ENCODE data around the gene SPOCK3.
"Not testable (repeated sequence)": the region's sequence is repeated elsewhere in the genome, so short reads cannot be mapped to it uniquely, and the experiment has no call there.

The SPOCK3 gene

GRCh38 chr4:166924424-166924823 lies 309.9 kb downstream of the SPOCK3 start:
- DNase-seq = no peak

- no peak for DNase-seq
Measured at GRCh38 chr4:166913926-166914325, 320.4 kb downstream of the SPOCK3 start.

GRCh38 chr4:166903408-166903807 lies 330.9 kb downstream of the SPOCK3 start:
- DNase-seq = no peak

GRCh38 chr4:166902941-166903340 lies 331.4 kb downstream of the SPOCK3 start:
- no peak for DNase-seq

DNA sequence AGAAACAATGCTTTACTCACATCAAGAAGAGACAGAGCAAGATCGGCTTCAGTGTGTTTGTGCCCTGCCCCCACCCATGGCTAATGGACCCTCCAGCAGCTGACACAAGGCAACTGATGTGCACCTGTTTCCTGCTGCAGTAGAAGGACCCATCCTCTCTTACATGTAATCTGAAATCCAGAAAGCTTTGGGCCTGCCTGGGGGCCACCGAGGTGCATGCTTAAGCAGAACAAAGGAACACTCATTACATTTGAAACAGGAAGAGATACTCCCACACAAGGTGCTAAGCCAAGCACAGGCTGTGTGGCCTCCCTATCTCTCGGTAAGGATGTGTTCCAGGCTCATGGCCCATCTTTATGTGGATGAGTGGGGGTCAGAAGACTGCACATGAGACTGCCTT lies 338.0 kb downstream of the SPOCK3 start:
- DNase-seq = no peak

DNA sequence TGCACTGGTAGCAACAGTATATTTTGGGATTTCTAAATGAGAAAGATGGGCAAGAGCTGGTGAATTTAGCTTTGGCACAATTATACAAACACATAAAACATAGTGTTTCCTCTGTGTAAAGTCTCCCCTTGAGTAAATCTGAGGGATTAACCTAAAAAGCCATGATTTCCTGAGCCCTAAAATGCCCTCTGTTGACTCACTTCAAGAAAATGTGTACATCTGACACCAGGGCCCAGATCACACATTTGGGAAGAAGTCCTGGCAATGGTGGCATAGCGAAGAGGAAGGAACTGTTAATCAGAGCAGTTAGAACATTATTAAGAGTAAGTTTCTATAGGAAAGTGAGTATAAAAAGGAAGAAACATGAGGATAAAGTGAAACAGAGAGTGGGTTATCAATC lies 338.5 kb downstream of the SPOCK3 start:
- DNase-seq = no peak

- DNase-seq = no peak
Measured at GRCh38 chr4:166887457-166887856, 346.8 kb downstream of the SPOCK3 start.

GRCh38 chr4:166886718-166887117 lies 347.6 kb downstream of the SPOCK3 start:
- DNase-seq = no peak

- DNase-seq = no peak
Measured at GRCh38 chr4:166882221-166882620, 352.1 kb downstream of the SPOCK3 start.

DNA sequence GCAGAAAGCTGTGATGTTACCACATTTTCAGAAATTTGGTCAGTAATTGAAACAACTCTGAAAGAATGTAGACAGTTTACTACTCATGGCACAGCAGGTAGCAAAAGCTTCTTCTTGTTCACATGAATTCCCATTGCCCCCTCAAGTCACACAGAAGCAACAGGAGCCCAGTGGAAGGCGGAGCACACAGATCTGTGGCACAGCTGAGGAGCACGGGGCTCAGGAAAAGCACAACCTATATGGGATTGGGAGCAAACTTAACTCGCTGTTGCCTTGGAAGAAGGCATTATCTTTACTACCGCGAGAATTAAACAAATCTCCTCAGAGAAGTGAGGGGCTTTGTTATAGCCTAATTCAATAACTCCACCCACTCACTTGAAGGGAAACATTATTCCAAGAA lies 358.5 kb downstream of the SPOCK3 start:
- DNase-seq = no peak

- DNase-seq = no peak
Measured at GRCh38 chr4:166862032-166862431, 372.3 kb downstream of the SPOCK3 start.

- DNase-seq = not testable (repeated sequence)
Measured at GRCh38 chr4:166850398-166850797, 383.9 kb downstream of the SPOCK3 start.

- no peak for DNase-seq
Measured at GRCh38 chr4:166846939-166847338, 387.4 kb downstream of the SPOCK3 start.

DNA sequence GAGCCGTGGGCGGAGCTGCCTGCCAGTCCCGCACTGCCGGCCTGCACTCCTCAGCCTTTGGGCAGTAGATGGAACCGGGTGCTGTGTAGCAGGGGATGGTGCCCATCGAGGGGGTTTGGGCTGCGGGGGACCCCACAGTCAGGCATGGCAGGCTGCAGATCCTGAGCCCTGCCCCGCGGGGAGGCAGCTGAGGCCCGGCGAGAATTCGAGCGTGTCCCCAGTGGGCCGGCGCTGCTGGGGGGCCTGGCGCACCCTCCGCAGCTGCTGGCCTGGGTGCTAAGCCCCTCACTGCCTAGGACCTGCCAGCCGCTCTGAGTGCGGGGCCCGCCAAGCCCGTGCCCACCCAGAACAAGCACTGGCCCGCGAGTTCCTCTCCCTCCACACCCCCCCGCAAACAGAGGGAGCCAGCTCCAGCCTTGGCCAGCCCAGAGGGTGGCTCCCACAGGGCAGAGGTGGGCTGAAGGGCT lies 391.5 kb downstream of the SPOCK3 start:
- DNase-seq = no peak

DNA sequence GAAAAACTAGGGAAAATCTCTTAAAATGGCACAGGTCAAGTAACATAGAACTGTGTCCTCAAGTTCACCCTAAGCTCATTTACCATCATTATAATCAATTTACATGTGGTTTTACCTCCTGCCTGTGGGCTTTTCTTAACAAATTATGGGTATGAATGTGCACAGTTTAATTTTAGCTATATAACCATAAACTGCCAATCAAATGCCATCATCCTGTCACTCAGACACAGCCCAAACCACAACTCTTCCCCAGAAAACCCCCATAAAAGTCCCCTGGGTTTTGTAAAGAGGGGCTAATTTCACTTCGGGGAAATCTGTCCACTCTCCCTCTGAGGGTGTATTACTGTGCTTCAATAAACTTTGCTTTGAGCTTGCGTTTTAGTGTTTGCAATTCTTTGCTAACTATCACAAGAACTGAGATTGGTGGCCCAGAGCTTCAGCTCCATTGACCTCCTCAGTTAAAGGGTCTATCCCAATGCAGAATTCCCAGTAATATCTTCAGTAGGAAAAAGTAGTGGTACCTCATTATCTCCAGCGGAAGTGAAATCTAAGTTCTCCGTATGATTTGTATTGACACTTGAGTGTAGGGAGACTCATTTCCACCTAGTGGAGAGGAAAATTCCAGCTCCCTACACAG lies 394.6 kb downstream of the SPOCK3 start:
- no peak for DNase-seq

DNA sequence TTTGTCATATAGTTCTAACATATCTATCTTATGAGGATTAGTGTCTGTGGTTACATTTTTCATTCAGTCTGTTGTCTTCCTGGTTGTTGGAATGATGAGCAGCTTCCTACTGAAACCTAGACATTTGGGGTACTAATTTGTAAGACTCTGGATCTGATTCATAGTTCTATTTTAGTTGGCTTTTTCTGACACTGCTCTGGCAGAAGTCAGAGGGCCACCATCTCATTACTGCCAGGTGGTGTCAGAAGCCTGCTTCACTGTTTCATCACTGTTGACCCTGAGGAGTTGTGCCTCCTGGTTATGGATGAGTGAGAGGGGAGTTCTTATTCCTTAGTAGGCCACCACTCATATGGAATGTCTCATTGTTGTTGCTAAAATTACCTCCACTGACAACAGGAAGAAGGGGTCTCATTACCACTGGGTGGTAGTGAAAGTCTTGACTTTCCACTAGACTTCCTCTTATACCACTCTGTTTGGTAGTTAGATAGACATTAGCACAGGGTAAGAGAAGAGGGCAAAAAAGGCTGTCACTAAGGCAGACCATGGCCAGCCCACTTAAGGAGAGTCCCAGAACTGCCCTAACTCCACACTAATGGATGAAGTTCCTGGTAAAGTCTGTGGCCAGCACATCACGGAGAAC lies 395.2 kb downstream of the SPOCK3 start:
- no peak for DNase-seq

- DNase-seq = no peak
Measured at GRCh38 chr4:166836865-166837264, 397.4 kb downstream of the SPOCK3 start.

- DNase-seq = no peak
Measured at GRCh38 chr4:166827629-166828028, 406.7 kb downstream of the SPOCK3 start.

DNA sequence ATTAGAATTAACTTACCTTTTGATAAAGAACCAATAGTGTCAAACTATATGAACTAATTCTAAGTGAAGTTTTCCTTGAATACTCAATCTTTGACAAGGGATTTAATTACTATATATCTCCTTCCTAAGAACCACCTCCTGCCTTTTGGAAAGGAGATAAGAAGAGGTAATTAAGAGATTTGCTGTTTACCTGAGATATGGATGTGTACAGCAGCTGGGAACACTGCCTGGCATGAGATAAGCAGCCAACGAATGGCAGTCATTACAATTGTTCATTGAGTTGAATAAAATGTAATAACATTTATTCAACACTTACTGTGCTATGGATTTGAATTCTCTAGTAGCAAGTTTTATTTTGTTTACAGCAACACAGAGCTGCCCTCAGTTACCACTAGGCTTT lies 407.1 kb downstream of the SPOCK3 start:
- no peak for DNase-seq

DNA sequence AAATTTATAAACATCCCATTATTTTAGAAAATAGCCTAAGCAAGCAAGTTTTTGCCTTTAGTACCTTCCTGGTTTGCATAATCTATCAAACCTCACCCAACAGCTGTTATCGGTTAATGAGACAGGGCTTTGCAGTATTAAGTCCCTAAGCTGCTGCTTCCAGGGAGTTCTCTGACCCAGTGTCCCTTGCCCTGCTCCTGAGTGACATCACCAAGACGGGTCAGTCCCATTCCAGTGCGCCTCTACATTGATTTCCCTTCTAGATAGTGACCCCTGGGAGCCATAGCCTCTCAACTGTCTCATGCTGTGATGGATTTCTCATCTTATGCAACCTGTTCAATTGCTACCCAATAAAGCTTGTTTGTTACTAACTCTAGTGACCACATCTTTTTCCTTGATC lies 410.4 kb downstream of the SPOCK3 start:
- DNase-seq = no peak

- DNase-seq = no peak
Measured at GRCh38 chr4:166823126-166823525, 411.2 kb downstream of the SPOCK3 start.

DNA sequence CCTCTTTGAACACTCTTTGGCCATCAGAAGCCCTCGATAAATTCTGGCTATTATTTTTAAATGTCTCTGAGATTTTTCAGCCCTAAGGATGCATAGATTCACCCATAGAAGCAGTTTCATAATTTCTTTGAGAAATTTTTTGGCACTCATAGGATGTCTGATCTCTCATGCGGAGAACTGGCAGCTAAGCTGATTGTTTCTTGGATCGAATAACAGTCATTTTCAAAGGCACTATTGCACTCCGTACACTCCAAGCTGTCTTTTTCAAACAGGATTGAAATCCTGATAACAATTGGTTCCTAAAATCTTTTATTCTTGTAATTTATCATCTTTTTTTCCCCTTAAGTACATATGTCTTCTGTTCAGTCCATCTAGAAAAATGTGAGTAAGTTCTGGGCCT lies 411.9 kb downstream of the SPOCK3 start:
- no peak for DNase-seq

DNA sequence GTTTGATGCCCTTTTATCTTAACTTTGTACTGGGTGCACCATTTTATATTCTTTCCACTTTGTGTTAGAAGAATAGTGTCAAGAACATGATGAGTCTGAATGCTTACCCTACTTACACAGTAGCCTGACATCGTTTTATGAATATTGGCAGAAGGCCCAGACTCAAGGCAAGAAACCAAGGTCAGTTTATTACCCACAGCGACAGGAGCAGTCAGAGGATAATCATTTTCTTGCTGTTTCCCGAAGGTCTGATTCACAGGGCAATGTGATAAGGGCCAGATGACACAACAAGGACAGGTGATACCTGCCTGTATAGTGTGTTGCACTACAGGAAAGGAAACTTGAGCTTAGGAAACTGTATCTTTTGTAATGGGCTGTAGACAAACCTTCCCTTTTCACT lies 417.4 kb downstream of the SPOCK3 start:
- no peak for DNase-seq

GRCh38 chr4:166808380-166808779 lies 425.9 kb downstream of the SPOCK3 start:
- no peak for DNase-seq

GRCh38 chr4:166802346-166802745 lies 431.9 kb downstream of the SPOCK3 start:
- DNase-seq = no peak

Measured in activated CD4-positive, alpha-beta T cell treated with anti-CD3 and anti-CD28 coated beads, Interleukin-2, amount 50 U/mL, for 1 hour (primary cell).